ENCODE measurements around the gene MIA2. TPM values are rescaled to one million over a fixed set of nuclear protein-coding genes. Genes with fewer than 3 reads are reported as not detected.

Gene MIA2
- total and polyA plus RNA-seq, 2 experiments from 2014 or later = 9.5 to 10.9 TPM

GRCh38 chr14:39419272-39419671 is 185.6 kb downstream of the MIA2 start:
- H3K4me3 ChIP-seq = no peak overlapping the region
- no peaks in the 10 kb centered on the region for H3K9me2 ChIP-seq (ENCODE audit: insufficient read depth)
- H3K27ac ChIP-seq (ENCODE audit: low read depth) = no peak overlapping the region
- Mint-ChIP-seq H3K4me1 (no peaks in the 10 kb centered on the region), H3K4me3 (no peak overlapping the region), H3K27me3 (ENCODE audit: insufficient read depth, low read depth, poor library complexity) (no peaks in the 10 kb centered on the region), H3K27ac (no peak overlapping the region), H3K9me3 (peaks cover 25% of the 10 kb centered on the region), H3K36me3 (ENCODE audit: low read depth) (peaks cover 25% of the 10 kb centered on the region)
- no peaks in the 10 kb centered on the region for H3K4me1 ChIP-seq (ENCODE audit: insufficient read depth)
- TF ChIP-seq JUNB (IDR thresholded peaks at IDR 0.05; ENCODE audit: unreplicated experiment) = no peak
- TF ChIP-seq, protein P1, sequence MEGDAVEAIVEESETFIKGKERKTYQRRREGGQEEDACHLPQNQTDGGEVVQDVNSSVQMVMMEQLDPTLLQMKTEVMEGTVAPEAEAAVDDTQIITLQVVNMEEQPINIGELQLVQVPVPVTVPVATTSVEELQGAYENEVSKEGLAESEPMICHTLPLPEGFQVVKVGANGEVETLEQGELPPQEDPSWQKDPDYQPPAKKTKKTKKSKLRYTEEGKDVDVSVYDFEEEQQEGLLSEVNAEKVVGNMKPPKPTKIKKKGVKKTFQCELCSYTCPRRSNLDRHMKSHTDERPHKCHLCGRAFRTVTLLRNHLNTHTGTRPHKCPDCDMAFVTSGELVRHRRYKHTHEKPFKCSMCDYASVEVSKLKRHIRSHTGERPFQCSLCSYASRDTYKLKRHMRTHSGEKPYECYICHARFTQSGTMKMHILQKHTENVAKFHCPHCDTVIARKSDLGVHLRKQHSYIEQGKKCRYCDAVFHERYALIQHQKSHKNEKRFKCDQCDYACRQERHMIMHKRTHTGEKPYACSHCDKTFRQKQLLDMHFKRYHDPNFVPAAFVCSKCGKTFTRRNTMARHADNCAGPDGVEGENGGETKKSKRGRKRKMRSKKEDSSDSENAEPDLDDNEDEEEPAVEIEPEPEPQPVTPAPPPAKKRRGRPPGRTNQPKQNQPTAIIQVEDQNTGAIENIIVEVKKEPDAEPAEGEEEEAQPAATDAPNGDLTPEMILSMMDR (conservative IDR thresholded peaks at IDR 0.05; ENCODE audit: low read depth in 2 of 2) = peak in 1 of 2 experiments; percentile 22; a peak in 1 of 4 replicates
- no peak for TF ChIP-seq CREB1 (CRISPR knock-in tag; IDR thresholded peaks at IDR 0.05; ENCODE audit: low read depth)
- TF ChIP-seq, protein P2, sequence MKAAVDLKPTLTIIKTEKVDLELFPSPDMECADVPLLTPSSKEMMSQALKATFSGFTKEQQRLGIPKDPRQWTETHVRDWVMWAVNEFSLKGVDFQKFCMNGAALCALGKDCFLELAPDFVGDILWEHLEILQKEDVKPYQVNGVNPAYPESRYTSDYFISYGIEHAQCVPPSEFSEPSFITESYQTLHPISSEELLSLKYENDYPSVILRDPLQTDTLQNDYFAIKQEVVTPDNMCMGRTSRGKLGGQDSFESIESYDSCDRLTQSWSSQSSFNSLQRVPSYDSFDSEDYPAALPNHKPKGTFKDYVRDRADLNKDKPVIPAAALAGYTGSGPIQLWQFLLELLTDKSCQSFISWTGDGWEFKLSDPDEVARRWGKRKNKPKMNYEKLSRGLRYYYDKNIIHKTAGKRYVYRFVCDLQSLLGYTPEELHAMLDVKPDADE (IDR thresholded peaks at IDR 0.05) = no peak
- H3K4me2 ChIP-seq = no peak overlapping the region
- DNase-seq (ENCODE audit: low spot score) (no peak), ATAC-seq (no peak)
- H3K27me3 ChIP-seq (ENCODE audit: insufficient read depth) = no peaks in the 10 kb centered on the region
- no peak overlapping the region for H2AFZ ChIP-seq
- peaks cover 22% of the 10 kb centered on the region; the same call in 1 of the 2 replicates for H3K79me2 ChIP-seq (replicated peaks; ENCODE audit: insufficient read depth)
- H3K36me3 ChIP-seq (ENCODE audit: insufficient read depth) = peaks cover 10% of the 10 kb centered on the region; the same call in 1 of the 2 replicates
- H3F3A ChIP-seq (replicated peaks; ENCODE audit: low read depth) = no peaks in the 10 kb centered on the region
- no peaks in the 10 kb centered on the region for H4K20me1 ChIP-seq (replicated peaks; ENCODE audit: insufficient read depth)

GRCh38 chr14:39422243-39422642 is 188.5 kb downstream of the MIA2 start:
- Histone ChIP-seq H3K79me2 (replicated peaks; ENCODE audit: insufficient read depth) (peaks cover 36% of the 10 kb centered on the region), H2AFZ (no peak overlapping the region), H3K27me3 (ENCODE audit: insufficient read depth) (no peaks in the 10 kb centered on the region)

DNA sequence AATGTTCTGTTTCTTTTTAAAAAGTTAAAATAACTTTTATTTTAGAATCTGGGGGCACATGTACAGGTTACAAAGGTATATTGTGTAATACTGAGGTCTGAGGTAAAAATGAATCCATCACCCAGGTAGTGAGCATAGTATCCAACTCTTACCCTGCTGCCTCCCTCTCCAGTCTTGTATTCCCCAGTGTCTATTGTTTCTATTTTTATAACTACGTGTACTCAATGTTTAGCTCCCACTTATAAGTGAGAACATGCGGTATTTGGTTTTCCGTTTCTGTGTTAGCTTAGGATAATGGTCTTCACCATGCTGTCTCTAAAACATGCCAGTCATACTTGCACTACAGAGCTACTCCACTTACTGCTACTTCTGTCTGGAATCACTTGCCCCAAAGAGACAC is 190.1 kb downstream of the MIA2 start:
- H3K79me2 ChIP-seq (replicated peaks; ENCODE audit: insufficient read depth) = peaks cover 49% of the 10 kb centered on the region
- no peak overlapping the region for H3K4me2 ChIP-seq
- H3K4me3 ChIP-seq = no peak overlapping the region
- no peak overlapping the region for H3K4me3 Mint-ChIP-seq
- no peaks in the 10 kb centered on the region for H3K27me3 Mint-ChIP-seq (ENCODE audit: insufficient read depth, low read depth, poor library complexity)
- peaks cover 11% of the 10 kb centered on the region for H3K4me1 Mint-ChIP-seq
- H3K9me3 Mint-ChIP-seq = no peaks in the 10 kb centered on the region
- H3F3A ChIP-seq (replicated peaks; ENCODE audit: low read depth) = no peaks in the 10 kb centered on the region
- H3K9me2 ChIP-seq (ENCODE audit: insufficient read depth) = no peaks in the 10 kb centered on the region
- no peaks in the 10 kb centered on the region for H3K27me3 ChIP-seq (ENCODE audit: insufficient read depth)
- peak overlapping the region; percentile 26; the same call in 1 of the 2 replicates for H3K27ac Mint-ChIP-seq
- no peak for DNase-seq (ENCODE audit: low spot score)
- peaks cover 8% of the 10 kb centered on the region; the same call in 1 of the 2 replicates for H3K4me1 ChIP-seq (ENCODE audit: insufficient read depth)
- no peak for ATAC-seq
- no peaks in the 10 kb centered on the region for H3K36me3 Mint-ChIP-seq (ENCODE audit: low read depth)
- H3K27ac ChIP-seq (ENCODE audit: low read depth) = no peak overlapping the region
- no peak overlapping the region for H2AFZ ChIP-seq
- H3K36me3 ChIP-seq (ENCODE audit: insufficient read depth) = no peaks in the 10 kb centered on the region
- H4K20me1 ChIP-seq (replicated peaks; ENCODE audit: insufficient read depth) = peaks cover 13% of the 10 kb centered on the region; the same call in 1 of the 2 replicates
- TF ChIP-seq, protein P1 (conservative IDR thresholded peaks at IDR 0.05; ENCODE audit: low read depth in 2 of 2) = no peak
- TF ChIP-seq, protein P2 (IDR thresholded peaks at IDR 0.05) = no peak
- TF ChIP-seq REST (IDR thresholded peaks at IDR 0.05; ENCODE audit: unreplicated experiment) (no peak), CREB1 (CRISPR knock-in tag; IDR thresholded peaks at IDR 0.05; ENCODE audit: low read depth) (no peak), ZNF331 (CRISPR knock-in tag; IDR thresholded peaks at IDR 0.05; ENCODE audit: low read depth) (no peak), ZNF114 (CRISPR knock-in tag; IDR thresholded peaks at IDR 0.05) (no peak), JUNB (IDR thresholded peaks at IDR 0.05; ENCODE audit: unreplicated experiment) (no peak)

More at GRCh38 chr14:39422243-39422642, 188.5 kb downstream of the MIA2 start:
- Histone ChIP-seq H3K4me3 (no peak overlapping the region), H3K36me3 (ENCODE audit: insufficient read depth) (no peaks in the 10 kb centered on the region), H3K4me1 (ENCODE audit: insufficient read depth) (peaks cover 8% of the 10 kb centered on the region; the same call in 1 of the 2 replicates), H3K4me2 (no peak overlapping the region), H3K27ac (ENCODE audit: low read depth) (no peak overlapping the region), H3K9me2 (ENCODE audit: insufficient read depth) (no peaks in the 10 kb centered on the region), H3F3A (replicated peaks; ENCODE audit: low read depth) (no peaks in the 10 kb centered on the region), H4K20me1 (replicated peaks; ENCODE audit: insufficient read depth) (peaks cover 7% of the 10 kb centered on the region; the same call in 1 of the 2 replicates)
- TF ChIP-seq EZH2phosphoT487 (IDR thresholded peaks at IDR 0.05; ENCODE audit: unreplicated experiment) = no peak
- no peak for TF ChIP-seq NANOG (IDR thresholded peaks at IDR 0.05; ENCODE audit: borderline replicate concordance)
- TF ChIP-seq ZNF331 (CRISPR knock-in tag; IDR thresholded peaks at IDR 0.05; ENCODE audit: low read depth) = no peak
- ATAC-seq (no peak), DNase-seq (ENCODE audit: low spot score) (no peak)
- Mint-ChIP-seq H3K36me3 (ENCODE audit: low read depth) (peaks cover under 1% of the 10 kb centered on the region; the same call in 1 of the 3 replicates), H3K27me3 (ENCODE audit: insufficient read depth, low read depth, poor library complexity) (no peaks in the 10 kb centered on the region), H3K27ac (no peak overlapping the region), H3K4me3 (no peak overlapping the region), H3K9me3 (peaks cover under 1% of the 10 kb centered on the region; the same call in 1 of the 3 replicates), H3K4me1 (peaks cover 11% of the 10 kb centered on the region)
